ENCODE results near the gene RAB44. TPM values are rescaled to one million over a fixed set of nuclear protein-coding genes. Genes with fewer than 3 reads are reported as not detected.
A peak's percentile ranks its signal among the peaks of the same experiment; 100 is the strongest.

The RAB44 gene
- total and polyA plus RNA-seq, 2 donors from 2014 or later, result 1.5 TPM; not detected in 1

DNA sequence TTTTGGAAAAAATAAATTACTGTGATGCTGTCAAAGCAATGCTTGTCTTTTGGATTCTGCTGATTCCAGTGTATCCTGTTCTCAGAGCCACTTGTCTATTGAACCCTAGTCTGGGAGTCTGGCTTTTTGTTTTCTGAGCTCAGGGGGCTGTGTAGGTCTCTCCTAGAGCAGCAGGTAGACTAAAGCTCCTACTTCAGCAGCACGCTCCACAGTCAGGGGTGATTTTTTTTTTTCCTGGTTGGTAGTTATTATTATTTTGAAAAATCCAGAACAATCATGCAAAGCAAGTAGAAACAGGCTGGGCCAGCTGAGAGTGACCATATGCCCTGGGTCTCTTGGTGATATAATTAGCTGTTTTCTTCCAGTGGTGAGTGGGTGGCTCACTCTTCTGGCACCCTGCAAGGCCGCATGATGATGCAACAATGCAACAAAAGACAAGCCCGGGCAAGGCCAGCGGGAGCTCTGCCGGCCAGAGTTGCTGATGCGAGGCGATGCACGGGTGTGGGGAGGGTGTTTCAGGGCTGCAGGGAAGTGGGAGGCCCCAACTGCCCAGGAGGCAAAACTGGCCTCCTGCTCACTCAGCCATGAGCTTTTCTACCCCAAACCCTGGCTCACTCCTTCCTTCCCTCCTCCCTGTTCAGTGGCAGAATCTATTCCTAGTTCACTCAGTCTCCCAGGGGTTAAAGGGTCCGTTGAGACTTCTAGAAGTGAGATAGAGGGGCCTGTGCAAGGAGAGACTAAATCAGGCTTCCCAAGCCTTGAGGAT, 30.6 kb upstream of the RAB44 start:
- Histone ChIP-seq H3K27ac (ENCODE audit: low read depth in 2 of 2, low read length in 2 of 2) (no peak overlapping the region), H3K36me3 (ENCODE audit: control insufficient read depth in 2 of 3, insufficient read depth in 3 of 3, low read length in 3 of 3) (no peaks in the 10 kb centered on the region)
- no peak for FAIRE-seq

DNA sequence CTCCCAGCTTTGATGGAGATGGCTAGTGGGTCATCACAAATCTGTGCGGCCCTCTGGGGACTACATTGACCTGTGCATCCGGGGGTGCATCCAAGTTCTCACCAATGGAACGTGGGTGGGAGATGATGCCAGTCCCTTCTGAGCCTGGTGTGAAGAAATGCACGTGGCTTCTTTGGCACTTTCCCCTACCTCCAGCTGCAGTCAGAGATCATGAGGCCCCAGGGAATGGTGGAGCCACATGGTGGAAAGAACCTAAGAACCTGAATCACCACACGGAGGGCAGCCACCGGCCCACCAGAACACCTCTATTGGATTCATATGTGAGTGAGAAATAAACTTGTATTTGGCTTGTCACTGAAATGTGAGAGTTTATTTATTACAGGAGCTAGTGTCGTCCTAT, 29.0 kb upstream of the RAB44 start:
- H3K9me3 ChIP-seq (ENCODE audit: control insufficient read depth in 2 of 3, insufficient read depth in 1 of 3, low read length in 3 of 3), result no peaks in the 10 kb centered on the region
- H3K36me3 ChIP-seq (ENCODE audit: control insufficient read depth in 2 of 3, insufficient read depth in 3 of 3, low read length in 3 of 3), result no peaks in the 10 kb centered on the region
- peaks cover 0 to 12% (median 0%) of the 10 kb centered on the region in 3 donors for H3K4me1 ChIP-seq (ENCODE audit: control insufficient read depth in 2 of 3, insufficient read depth in 2 of 3, low read depth in 1 of 3, low read length in 3 of 3)
- H3K4me3 ChIP-seq (ENCODE audit: low read length in 3 of 3), result no peak overlapping the region
- no peak overlapping the region for H3K27ac ChIP-seq (ENCODE audit: low read depth in 2 of 2, low read length in 2 of 2)
- DNase-seq (no peak), FAIRE-seq (no peak)
- intact Hi-C loops (cut with DNase I), result no loop called here
- no peaks in the 10 kb centered on the region for H3K27me3 ChIP-seq (ENCODE audit: control insufficient read depth, insufficient read depth, low read length)
- H3K9ac ChIP-seq (ENCODE audit: low read length in 3 of 3), result no peak overlapping the region
- TF ChIP-seq, protein P1, sequence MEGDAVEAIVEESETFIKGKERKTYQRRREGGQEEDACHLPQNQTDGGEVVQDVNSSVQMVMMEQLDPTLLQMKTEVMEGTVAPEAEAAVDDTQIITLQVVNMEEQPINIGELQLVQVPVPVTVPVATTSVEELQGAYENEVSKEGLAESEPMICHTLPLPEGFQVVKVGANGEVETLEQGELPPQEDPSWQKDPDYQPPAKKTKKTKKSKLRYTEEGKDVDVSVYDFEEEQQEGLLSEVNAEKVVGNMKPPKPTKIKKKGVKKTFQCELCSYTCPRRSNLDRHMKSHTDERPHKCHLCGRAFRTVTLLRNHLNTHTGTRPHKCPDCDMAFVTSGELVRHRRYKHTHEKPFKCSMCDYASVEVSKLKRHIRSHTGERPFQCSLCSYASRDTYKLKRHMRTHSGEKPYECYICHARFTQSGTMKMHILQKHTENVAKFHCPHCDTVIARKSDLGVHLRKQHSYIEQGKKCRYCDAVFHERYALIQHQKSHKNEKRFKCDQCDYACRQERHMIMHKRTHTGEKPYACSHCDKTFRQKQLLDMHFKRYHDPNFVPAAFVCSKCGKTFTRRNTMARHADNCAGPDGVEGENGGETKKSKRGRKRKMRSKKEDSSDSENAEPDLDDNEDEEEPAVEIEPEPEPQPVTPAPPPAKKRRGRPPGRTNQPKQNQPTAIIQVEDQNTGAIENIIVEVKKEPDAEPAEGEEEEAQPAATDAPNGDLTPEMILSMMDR (IDR thresholded peaks at IDR 0.05; ENCODE audit: borderline replicate concordance, extremely low read depth, insufficient read depth), result no peak

More for the DNA sequence above, 30.6 kb upstream of the RAB44 start:
- TF ChIP-seq, protein P1 (IDR thresholded peaks at IDR 0.05; ENCODE audit: borderline replicate concordance, extremely low read depth, insufficient read depth), result no peak
- H3K4me3 ChIP-seq (ENCODE audit: low read length in 3 of 3), result no peak overlapping the region
- H3K4me1 ChIP-seq (ENCODE audit: control insufficient read depth in 2 of 3, insufficient read depth in 2 of 3, low read depth in 1 of 3, low read length in 3 of 3), result peaks cover 0 to 12% (median 0%) of the 10 kb centered on the region in 3 donors
- no peak overlapping the region for H3K9ac ChIP-seq (ENCODE audit: low read length in 3 of 3)
- H3K9me3 ChIP-seq (ENCODE audit: control insufficient read depth in 2 of 3, insufficient read depth in 1 of 3, low read length in 3 of 3), result no peaks in the 10 kb centered on the region
- intact Hi-C loops (cut with DNase I), result no loop called here
- peak; percentile 83 to 94 (median 86) for DNase-seq
- no peaks in the 10 kb centered on the region for H3K27me3 ChIP-seq (ENCODE audit: control insufficient read depth, insufficient read depth, low read length)

DNA sequence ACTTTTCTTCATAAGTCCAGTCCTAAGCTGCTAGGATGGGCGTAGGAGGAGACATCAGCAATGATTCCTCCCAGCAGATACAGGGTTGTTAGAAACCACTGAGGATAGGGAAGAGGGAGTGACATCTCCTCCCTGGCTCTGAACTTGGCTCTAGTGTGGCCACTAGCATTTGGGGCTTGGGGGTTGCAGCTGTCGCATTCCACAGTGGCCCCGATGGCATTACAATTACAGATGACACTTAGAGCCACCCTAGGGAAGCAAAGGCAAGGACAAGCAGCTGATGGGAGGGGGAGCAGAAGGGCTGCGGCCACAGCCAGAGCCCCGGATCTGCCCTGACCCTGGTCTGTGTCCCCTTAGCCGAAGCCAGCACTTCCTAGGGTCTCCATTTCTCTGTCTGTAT, 28.6 kb upstream of the RAB44 start:
- DNase-seq, result no peak
- intact Hi-C loops (cut with DNase I), result no loop called here
- Histone ChIP-seq H3K27ac (ENCODE audit: low read depth in 2 of 2, low read length in 2 of 2) (no peak overlapping the region), H3K36me3 (ENCODE audit: control insufficient read depth in 2 of 3, insufficient read depth in 3 of 3, low read length in 3 of 3) (no peaks in the 10 kb centered on the region), H3K4me3 (ENCODE audit: low read length in 3 of 3) (no peak overlapping the region), H3K27me3 (ENCODE audit: control insufficient read depth, insufficient read depth, low read length) (no peaks in the 10 kb centered on the region), H3K9ac (ENCODE audit: low read length in 3 of 3) (no peak overlapping the region), H3K4me1 (ENCODE audit: control insufficient read depth in 2 of 3, insufficient read depth in 2 of 3, low read depth in 1 of 3, low read length in 3 of 3) (peaks cover 0 to 12% (median 0%) of the 10 kb centered on the region in 3 donors), H3K9me3 (ENCODE audit: control insufficient read depth in 2 of 3, insufficient read depth in 1 of 3, low read length in 3 of 3) (no peaks in the 10 kb centered on the region)
- TF ChIP-seq, protein P1 (IDR thresholded peaks at IDR 0.05; ENCODE audit: borderline replicate concordance, extremely low read depth, insufficient read depth), result no peak
- no peak for FAIRE-seq
